ENCODE measurements around the gene UBR4.

DNA sequence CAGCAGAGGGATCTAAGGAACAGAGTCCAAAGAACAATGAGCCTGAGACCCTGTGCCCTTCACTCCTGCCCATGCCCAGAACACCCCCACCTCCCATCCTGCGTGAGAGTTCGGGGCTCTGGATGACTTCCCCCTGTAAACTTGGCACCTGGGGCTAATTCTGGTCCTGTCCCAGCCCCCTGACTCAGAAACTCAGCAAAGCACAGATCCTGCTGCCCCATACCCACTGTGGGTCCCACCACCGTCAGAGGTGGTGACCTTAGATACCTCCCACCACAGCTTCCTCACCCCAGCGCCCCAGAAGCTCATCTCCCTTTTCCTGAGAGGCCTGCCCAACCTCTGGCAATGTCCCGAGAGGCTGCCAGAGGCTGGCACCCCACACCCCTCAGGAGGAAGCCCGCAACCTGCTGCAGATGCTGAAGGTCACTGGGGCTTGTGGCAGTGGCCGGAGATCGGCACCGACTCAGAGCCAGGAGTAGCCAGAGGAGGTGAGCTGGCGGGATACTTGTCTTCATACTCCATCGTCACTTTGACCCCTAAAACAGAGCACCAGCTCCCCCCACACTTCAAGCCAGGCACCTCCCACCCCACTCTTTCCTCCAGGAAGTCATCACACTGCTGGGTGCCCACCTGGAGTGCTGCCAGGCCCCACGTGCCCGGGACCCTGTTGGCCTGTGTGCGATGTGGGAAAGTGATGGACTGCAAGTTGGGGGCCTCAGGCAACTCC, 142.0 kb downstream of the UBR4 start:
- TF ChIP-seq, protein P1, sequence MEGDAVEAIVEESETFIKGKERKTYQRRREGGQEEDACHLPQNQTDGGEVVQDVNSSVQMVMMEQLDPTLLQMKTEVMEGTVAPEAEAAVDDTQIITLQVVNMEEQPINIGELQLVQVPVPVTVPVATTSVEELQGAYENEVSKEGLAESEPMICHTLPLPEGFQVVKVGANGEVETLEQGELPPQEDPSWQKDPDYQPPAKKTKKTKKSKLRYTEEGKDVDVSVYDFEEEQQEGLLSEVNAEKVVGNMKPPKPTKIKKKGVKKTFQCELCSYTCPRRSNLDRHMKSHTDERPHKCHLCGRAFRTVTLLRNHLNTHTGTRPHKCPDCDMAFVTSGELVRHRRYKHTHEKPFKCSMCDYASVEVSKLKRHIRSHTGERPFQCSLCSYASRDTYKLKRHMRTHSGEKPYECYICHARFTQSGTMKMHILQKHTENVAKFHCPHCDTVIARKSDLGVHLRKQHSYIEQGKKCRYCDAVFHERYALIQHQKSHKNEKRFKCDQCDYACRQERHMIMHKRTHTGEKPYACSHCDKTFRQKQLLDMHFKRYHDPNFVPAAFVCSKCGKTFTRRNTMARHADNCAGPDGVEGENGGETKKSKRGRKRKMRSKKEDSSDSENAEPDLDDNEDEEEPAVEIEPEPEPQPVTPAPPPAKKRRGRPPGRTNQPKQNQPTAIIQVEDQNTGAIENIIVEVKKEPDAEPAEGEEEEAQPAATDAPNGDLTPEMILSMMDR (IDR thresholded peaks at IDR 0.05; ENCODE audit: low read length): no peak
- TF ChIP-seq EZH2phosphoT487 (IDR thresholded peaks at IDR 0.05; ENCODE audit: low read length): no peak
- no peak for TF ChIP-seq EZH2 (optimal IDR thresholded peaks at IDR 0.05; ENCODE audit: low read depth, low read length)
